Mesothelial cell of epicardium (in vitro differentiated cells): ENCODE data around the gene PACS2. TPM values are rescaled to one million over a fixed set of nuclear protein-coding genes. Genes with fewer than 3 reads are reported as not detected.

Source experiments
- DNase-seq, 2 experiments: peaks; one replicate each; pipeline ENCODE4 v3.0.0; 2021; ENCODE audit warnings: low spot score in 2 of 2; ENCODE audit not compliant: unreplicated experiment in 2 of 2
- H3K27ac Mint-ChIP-seq: 2 replicates; pipeline ENCODE4 v1.8.0; 2021; ENCODE audit warnings: mixed read lengths
- H3K27me3 Mint-ChIP-seq: 2 replicates; pipeline ENCODE4 v1.8.0; 2021; ENCODE audit warnings: low read depth, mixed read lengths
- H3K36me3 Mint-ChIP-seq: 2 replicates; pipeline ENCODE4 v1.8.0; 2021; ENCODE audit warnings: mixed read lengths
- H3K4me1 Mint-ChIP-seq: 2 replicates; pipeline ENCODE4 v1.8.0; 2021; ENCODE audit warnings: mixed read lengths
- H3K4me3 Mint-ChIP-seq: 2 replicates; pipeline ENCODE4 v1.8.0; 2021; ENCODE audit warnings: mild to moderate bottlenecking, moderate library complexity, mixed read lengths
- H3K9me3 Mint-ChIP-seq: 2 replicates; pipeline ENCODE4 v1.8.0; 2021; ENCODE audit warnings: mixed read lengths
- total RNA-seq: library from RNA; stranded (reverse); gene quantifications from 3 replicates; pipeline ENCODE4 v1.2.1, GENCODE V29; 2021
- TF ChIP-seq, protein P1 (sequence below): fragments of 200-600 bp; sonication (generic); IDR thresholded peaks from one replicate; pipeline ENCODE4 v1.5.0; 2021; ENCODE audit warnings: antibody characterized with exemption; ENCODE audit not compliant: unreplicated experiment

PACS2 gene
- total RNA-seq, 1 donor from 2014 or later: 147 TPM

DNA sequence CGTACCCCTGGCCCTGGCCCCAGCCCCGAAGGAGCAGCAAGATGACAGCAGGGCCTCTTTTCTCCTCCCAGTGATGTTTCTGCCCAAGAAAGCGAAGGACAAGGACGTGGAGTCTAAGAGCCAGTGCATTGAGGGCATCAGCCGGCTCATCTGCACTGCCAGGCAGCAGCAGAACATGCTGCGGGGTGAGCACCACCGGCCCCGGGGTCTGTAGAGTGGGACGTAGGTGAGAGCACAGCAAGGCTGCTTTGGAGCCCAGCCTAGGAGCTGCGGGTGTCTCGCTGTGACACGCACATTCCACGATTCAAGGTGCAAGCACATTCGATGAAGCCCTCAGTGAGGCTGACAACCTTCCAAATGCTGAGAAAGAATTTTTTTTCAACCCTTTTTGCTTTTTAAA lies 78.6 kb downstream of the PACS2 start:
- TF ChIP-seq, protein P1, sequence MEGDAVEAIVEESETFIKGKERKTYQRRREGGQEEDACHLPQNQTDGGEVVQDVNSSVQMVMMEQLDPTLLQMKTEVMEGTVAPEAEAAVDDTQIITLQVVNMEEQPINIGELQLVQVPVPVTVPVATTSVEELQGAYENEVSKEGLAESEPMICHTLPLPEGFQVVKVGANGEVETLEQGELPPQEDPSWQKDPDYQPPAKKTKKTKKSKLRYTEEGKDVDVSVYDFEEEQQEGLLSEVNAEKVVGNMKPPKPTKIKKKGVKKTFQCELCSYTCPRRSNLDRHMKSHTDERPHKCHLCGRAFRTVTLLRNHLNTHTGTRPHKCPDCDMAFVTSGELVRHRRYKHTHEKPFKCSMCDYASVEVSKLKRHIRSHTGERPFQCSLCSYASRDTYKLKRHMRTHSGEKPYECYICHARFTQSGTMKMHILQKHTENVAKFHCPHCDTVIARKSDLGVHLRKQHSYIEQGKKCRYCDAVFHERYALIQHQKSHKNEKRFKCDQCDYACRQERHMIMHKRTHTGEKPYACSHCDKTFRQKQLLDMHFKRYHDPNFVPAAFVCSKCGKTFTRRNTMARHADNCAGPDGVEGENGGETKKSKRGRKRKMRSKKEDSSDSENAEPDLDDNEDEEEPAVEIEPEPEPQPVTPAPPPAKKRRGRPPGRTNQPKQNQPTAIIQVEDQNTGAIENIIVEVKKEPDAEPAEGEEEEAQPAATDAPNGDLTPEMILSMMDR: no peak
- Mint-ChIP-seq H3K9me3 (no peaks in the 10 kb centered on the region), H3K36me3 (peaks cover 4% of the 10 kb centered on the region), H3K4me3 (no peak overlapping the region), H3K27me3 (no peaks in the 10 kb centered on the region), H3K4me1 (peaks cover 3% of the 10 kb centered on the region), H3K27ac (no peak overlapping the region)
- no peak for DNase-seq

DNA sequence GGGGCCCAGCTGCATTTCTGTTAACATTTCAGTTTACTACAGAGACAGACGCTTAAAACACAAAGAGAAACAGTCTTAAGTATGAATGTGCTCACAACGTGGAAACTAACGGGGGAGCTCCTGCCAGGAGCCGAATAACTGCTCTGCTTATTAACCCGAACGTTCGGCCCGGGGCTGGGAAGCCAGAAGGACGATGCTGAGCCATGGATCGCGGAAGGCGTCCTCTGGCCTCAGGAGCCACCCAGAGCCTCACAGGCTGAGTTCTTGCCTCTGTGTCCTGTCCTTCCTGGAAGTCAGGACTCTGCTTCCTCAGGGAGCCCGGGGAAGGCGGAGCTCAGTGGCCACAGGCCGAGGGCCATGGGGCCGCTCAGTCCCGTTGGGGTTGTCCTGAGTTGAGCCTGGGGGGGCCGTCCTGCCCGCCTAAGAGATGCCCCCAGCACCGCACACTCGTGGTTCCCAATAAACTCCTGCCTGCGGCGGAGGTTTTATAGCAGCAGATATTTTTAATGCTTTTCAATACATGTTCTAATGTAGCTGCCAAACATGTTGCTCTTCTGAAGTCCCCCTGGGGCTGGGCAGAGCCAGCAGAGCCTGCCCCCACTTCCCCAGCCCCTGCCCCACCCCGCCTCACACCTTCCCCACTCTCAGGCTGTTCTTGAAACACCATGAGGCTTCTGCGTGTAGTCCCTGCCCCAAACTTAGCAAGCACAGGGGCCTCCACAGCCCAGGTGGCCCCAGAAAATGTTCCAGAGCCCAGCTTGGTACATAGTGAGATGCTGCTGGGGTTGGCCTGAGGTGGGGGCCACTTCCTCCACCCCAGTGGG lies 80.4 kb downstream of the PACS2 start:
- Mint-ChIP-seq H3K27ac (no peak overlapping the region), H3K4me3 (no peak overlapping the region)
- no peak for DNase-seq

DNA sequence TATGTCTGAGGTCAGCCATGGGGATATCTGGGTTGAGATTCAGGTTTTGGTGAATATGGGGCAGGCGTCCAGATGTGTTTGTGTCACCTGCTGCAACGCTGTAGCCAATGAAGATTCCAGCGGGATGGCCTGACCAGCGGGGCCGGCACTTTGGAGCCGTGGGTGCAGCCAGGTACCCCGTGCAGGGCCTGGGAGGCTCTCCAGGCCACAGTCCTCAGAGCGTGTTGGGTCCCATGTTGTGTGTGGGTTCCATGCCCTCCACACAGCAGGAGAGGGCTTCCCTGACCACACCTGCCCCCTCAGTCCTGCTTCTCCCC lies 80.9 kb downstream of the PACS2 start:
- no peak for DNase-seq

More for the DNA sequence above, 80.4 kb downstream of the PACS2 start:
- Mint-ChIP-seq H3K27me3 (no peaks in the 10 kb centered on the region), H3K9me3 (no peaks in the 10 kb centered on the region), H3K4me1 (peaks cover 6% of the 10 kb centered on the region), H3K36me3 (peaks cover 10% of the 10 kb centered on the region)
- TF ChIP-seq, protein P1: no peak

DNA sequence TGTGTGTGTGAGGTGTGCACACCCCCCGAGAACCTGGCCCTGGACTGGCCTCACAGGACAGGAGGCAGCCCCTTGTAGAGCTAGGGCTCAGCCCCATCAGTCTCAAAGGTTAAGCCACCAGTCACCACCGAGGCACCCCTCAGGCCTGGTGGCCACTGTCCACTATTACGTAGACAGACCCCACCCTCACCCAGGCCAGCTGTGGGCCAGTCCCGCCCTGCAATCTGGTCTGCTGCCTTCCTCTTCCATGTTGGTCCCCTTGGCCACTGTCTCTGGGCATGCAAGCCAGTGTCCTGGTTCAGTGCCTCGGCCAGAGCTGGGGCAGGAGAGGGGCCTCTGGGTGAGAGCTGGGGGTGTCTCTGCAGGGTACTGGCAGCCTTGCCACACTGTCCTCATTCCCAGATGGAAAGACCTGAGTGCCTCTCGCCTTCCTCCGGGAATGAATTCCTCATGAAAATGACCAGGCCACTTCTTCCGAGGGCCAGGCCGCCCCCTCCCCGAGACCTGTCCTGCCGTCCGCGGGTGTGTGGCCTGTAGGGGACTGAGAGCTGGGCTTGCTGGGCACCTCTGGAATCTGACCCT lies 82.9 kb downstream of the PACS2 start:
- TF ChIP-seq, protein P1: no peak
- peaks cover 6% of the 10 kb centered on the region for H3K4me1 Mint-ChIP-seq
- no peak for DNase-seq
- peak overlapping the region; percentile 66 for H3K4me3 Mint-ChIP-seq
- peaks cover 30% of the 10 kb centered on the region for H3K36me3 Mint-ChIP-seq
- peaks cover 20% of the 10 kb centered on the region for H3K9me3 Mint-ChIP-seq
- H3K27ac Mint-ChIP-seq: no peak overlapping the region
- no peaks in the 10 kb centered on the region for H3K27me3 Mint-ChIP-seq

More for the DNA sequence above, 80.9 kb downstream of the PACS2 start:
- Mint-ChIP-seq H3K4me1 (peaks cover 6% of the 10 kb centered on the region), H3K27ac (no peak overlapping the region), H3K36me3 (peaks cover 16% of the 10 kb centered on the region), H3K9me3 (peaks cover 5% of the 10 kb centered on the region), H3K4me3 (no peak overlapping the region), H3K27me3 (no peaks in the 10 kb centered on the region)
- TF ChIP-seq, protein P1: no peak

DNA sequence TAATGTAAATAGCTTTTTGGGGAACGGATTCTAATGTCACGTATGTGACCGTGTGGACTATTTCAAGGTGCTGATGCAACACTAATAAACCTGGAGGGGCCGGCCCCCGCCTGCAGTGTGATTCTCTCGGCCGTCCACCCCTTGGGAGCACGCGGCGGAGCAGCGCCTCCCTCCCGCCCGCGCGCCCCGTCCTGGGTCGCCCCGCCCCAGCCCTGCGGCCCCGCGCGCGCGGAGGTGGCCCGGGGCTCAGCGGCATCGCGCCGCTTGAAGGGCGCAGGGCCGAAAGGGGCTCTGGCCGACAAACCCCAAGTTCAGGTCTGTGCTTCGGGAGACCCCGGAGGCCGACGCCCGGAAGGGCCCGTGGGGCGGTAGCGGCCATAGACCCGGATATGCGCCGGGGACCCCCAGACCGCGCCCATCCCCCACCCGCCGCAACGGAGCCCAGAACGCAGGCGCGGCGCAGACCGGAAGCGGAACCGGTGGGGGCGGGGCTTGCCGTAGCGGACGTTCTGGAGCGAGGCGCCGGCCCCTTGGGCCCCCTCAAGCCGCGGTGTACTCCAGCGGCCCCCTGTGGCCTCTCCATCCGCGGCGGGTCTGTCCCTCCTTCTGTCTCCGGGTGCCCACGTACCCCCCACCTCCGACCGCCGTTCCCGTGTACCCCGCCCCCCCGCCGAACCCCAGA lies 83.6 kb downstream of the PACS2 start, which contains the start of gene TEX22:
TEX22 (plus strand) TSS at position 495 of the 682 bp plus-strand sequence. CDS start 803 bp downstream, outside the sequence.
- Mint-ChIP-seq H3K27ac (peak within 1 kb of the TSS; percentile 77), H3K9me3 (peaks cover 26% of the 10 kb centered on the region), H3K4me3 (peak within 1 kb of the TSS; percentile 72), H3K36me3 (peaks cover 32% of the 10 kb centered on the region), H3K27me3 (no peaks in the 10 kb centered on the region), H3K4me1 (peaks cover 6% of the 10 kb centered on the region)
- peak; percentile 88 to 94 for DNase-seq
- TF ChIP-seq, protein P1: no peak
